Astrocyte (in vitro differentiated cells and primary cell): ENCODE measurements around the gene FLII. TPM values are rescaled to one million over a fixed set of nuclear protein-coding genes. Genes with fewer than 3 reads are reported as not detected.

Source experiments
- DNase-seq: peaks from one replicate; pipeline ENCODE4 v3.0.0-alpha.2; 2010; ENCODE audit warnings: low read depth
- FAIRE-seq: peaks from 2 replicates; lab custom pipeline; 2011; peaks lifted over from hg19 to GRCh38; lab: Jason Lieb, UNC
- H2AFZ ChIP-seq: 2 replicates; pipeline ENCODE4 v1.6.0; 2012; ENCODE audit warnings: low read depth, low read length, inconsistent platforms
- H3K27ac ChIP-seq: 2 replicates; pipeline ENCODE4 v1.5.1; 2011; ENCODE audit warnings: low read depth, low read length, inconsistent platforms
- H3K27me3 ChIP-seq: 2 replicates; pipeline ENCODE4 v1.6.0; 2011; ENCODE audit warnings: low read length, inconsistent platforms; ENCODE audit not compliant: insufficient read depth
- H3K36me3 ChIP-seq: 2 replicates; pipeline ENCODE4 v1.5.1; 2011; ENCODE audit warnings: low read length, inconsistent platforms; ENCODE audit not compliant: insufficient read depth
- H3K4me1 ChIP-seq: 2 replicates; pipeline ENCODE4 v1.5.1; 2011; ENCODE audit warnings: low read length, inconsistent platforms; ENCODE audit not compliant: insufficient read depth
- H3K4me2 ChIP-seq: 2 replicates; pipeline ENCODE4 v1.6.0; 2012; ENCODE audit warnings: low read length, inconsistent platforms
- H3K4me3 ChIP-seq: 2 replicates; pipeline ENCODE4 v1.5.1; 2011; ENCODE audit warnings: low read depth, mild to moderate bottlenecking, low read length, inconsistent platforms; ENCODE audit not compliant: insufficient read depth
- H3K79me2 ChIP-seq: 2 replicates; pipeline ENCODE4 v1.6.0; 2012; ENCODE audit warnings: mild to moderate bottlenecking, low read length, inconsistent platforms; ENCODE audit not compliant: insufficient read depth
- H3K9ac ChIP-seq: 2 replicates; pipeline ENCODE4 v1.6.0; 2012; ENCODE audit warnings: mild to moderate bottlenecking, low read length, inconsistent platforms
- H3K9me3 ChIP-seq: 2 replicates; pipeline ENCODE4 v1.5.1; 2012; ENCODE audit warnings: low read depth, mild to moderate bottlenecking, low read length, inconsistent platforms; ENCODE audit not compliant: insufficient read depth
- H4K20me1 ChIP-seq: 2 replicates; pipeline ENCODE4 v1.6.0; 2012; ENCODE audit warnings: low read length, inconsistent platforms; ENCODE audit not compliant: insufficient read depth
- H3K27ac Mint-ChIP-seq: one replicate; pipeline ENCODE4 v1.8.0; 2021; ENCODE audit warnings: mild to moderate bottlenecking, mixed read lengths; ENCODE audit not compliant: unreplicated experiment
- H3K27me3 Mint-ChIP-seq: one replicate; pipeline ENCODE4 v1.8.0; 2021; ENCODE audit warnings: low read depth, mixed read lengths; ENCODE audit not compliant: unreplicated experiment
- H3K36me3 Mint-ChIP-seq: one replicate; pipeline ENCODE4 v1.8.0; 2021; ENCODE audit warnings: low read depth, mixed read lengths; ENCODE audit not compliant: unreplicated experiment
- H3K4me1 Mint-ChIP-seq: one replicate; pipeline ENCODE4 v1.8.0; 2021; ENCODE audit warnings: low read depth, mixed read lengths; ENCODE audit not compliant: unreplicated experiment
- H3K4me3 Mint-ChIP-seq: one replicate; pipeline ENCODE4 v1.8.0; 2021; ENCODE audit warnings: mild to moderate bottlenecking, moderate library complexity, mixed read lengths; ENCODE audit not compliant: unreplicated experiment
- H3K9me3 Mint-ChIP-seq: one replicate; pipeline ENCODE4 v1.8.0; 2021; ENCODE audit warnings: mild to moderate bottlenecking, mixed read lengths; ENCODE audit not compliant: unreplicated experiment
- CTCF ChIP-seq: IDR thresholded peaks from 2 replicates; pipeline ENCODE4 v1.5.1; 2011; ENCODE audit warnings: low read depth, mild to moderate bottlenecking, inconsistent platforms, low read length, moderate library complexity; ENCODE audit not compliant: insufficient read depth
- EZH2 ChIP-seq: IDR thresholded peaks from 2 replicates; pipeline ENCODE4 v1.6.1; 2012; ENCODE audit warnings: mild to moderate bottlenecking, low read length, inconsistent platforms; ENCODE audit not compliant: insufficient read depth
- total RNA-seq: library from RNA; stranded (reverse); gene quantifications from 2 replicates; pipeline ENCODE4 v1.2.1, GENCODE V29; 2021

Gene FLII
- total RNA-seq, 1 donor from 2014 or later: 257 TPM

- Histone ChIP-seq H3K9me3 (no peaks in the 10 kb centered on the region), H2AFZ (no peak overlapping the region), H3K9ac (no peak overlapping the region), H3K79me2 (peaks cover 64% of the 10 kb centered on the region), H3K4me3 (no peak overlapping the region), H3K4me1 (peaks cover 19% of the 10 kb centered on the region), H3K36me3 (no peaks in the 10 kb centered on the region), H3K4me2 (no peak overlapping the region), H3K27ac (no peak overlapping the region), H3K27me3 (no peaks in the 10 kb centered on the region), H4K20me1 (peaks cover 74% of the 10 kb centered on the region)
- no peaks in the 10 kb centered on the region for H3K27me3 Mint-ChIP-seq
- H3K4me1 Mint-ChIP-seq: peaks cover 5% of the 10 kb centered on the region
- H3K27ac Mint-ChIP-seq: peak overlapping the region; percentile 23
- TF ChIP-seq CTCF: no peak
- TF ChIP-seq EZH2: no peak
- no peak for DNase-seq
- H3K36me3 Mint-ChIP-seq: no peaks in the 10 kb centered on the region
- H3K9me3 Mint-ChIP-seq: peaks cover 2% of the 10 kb centered on the region
- no peak for FAIRE-seq
- H3K4me3 Mint-ChIP-seq: no peak overlapping the region
Measured at GRCh38 chr17:18228176-18228682, 30.3 kb downstream of the FLII start.

GRCh38 chr17:18227635-18228034, 30.9 kb downstream of the FLII start:
- Mint-ChIP-seq H3K9me3 (peaks cover 2% of the 10 kb centered on the region), H3K4me1 (peaks cover 5% of the 10 kb centered on the region), H3K27ac (peak overlapping the region; percentile 23), H3K4me3 (no peak overlapping the region), H3K36me3 (no peaks in the 10 kb centered on the region), H3K27me3 (no peaks in the 10 kb centered on the region)
- H3K79me2 ChIP-seq: peaks cover 64% of the 10 kb centered on the region
- H3K4me1 ChIP-seq: peaks cover 19% of the 10 kb centered on the region
- H3K27ac ChIP-seq: no peak overlapping the region
- no peak for DNase-seq
- no peak overlapping the region for H2AFZ ChIP-seq
- FAIRE-seq: no peak
- H4K20me1 ChIP-seq: peaks cover 68% of the 10 kb centered on the region
- no peak overlapping the region for H3K4me3 ChIP-seq
- H3K9me3 ChIP-seq: no peaks in the 10 kb centered on the region
- H3K36me3 ChIP-seq: no peaks in the 10 kb centered on the region
- peak overlapping the region; percentile 100 for H3K4me2 ChIP-seq
- TF ChIP-seq EZH2 (no peak), CTCF (no peak)
- H3K9ac ChIP-seq: no peak overlapping the region
- no peaks in the 10 kb centered on the region for H3K27me3 ChIP-seq

- peak overlapping the region; percentile 82 for H3K27ac Mint-ChIP-seq
- H3K4me3 ChIP-seq: peak overlapping the region; percentile 95
- no peak for FAIRE-seq
- no peaks in the 10 kb centered on the region for H3K27me3 ChIP-seq
- peaks cover 21% of the 10 kb centered on the region for H3K4me1 ChIP-seq
- no peaks in the 10 kb centered on the region for H3K27me3 Mint-ChIP-seq
- H3K4me1 Mint-ChIP-seq: peaks cover 5% of the 10 kb centered on the region
- H3K79me2 ChIP-seq: peaks cover 56% of the 10 kb centered on the region
- no peak overlapping the region for H3K27ac ChIP-seq
- TF ChIP-seq CTCF (no peak), EZH2 (no peak)
- peak overlapping the region; percentile 100 for H3K4me2 ChIP-seq
- no peak for DNase-seq
- H3K4me3 Mint-ChIP-seq: peak overlapping the region; percentile 100
- peak overlapping the region; percentile 88 for H2AFZ ChIP-seq
- H4K20me1 ChIP-seq: peaks cover 56% of the 10 kb centered on the region
- peaks cover 2% of the 10 kb centered on the region for H3K9me3 Mint-ChIP-seq
- no peaks in the 10 kb centered on the region for H3K36me3 Mint-ChIP-seq
- no peaks in the 10 kb centered on the region for H3K36me3 ChIP-seq
- H3K9me3 ChIP-seq: no peaks in the 10 kb centered on the region
- H3K9ac ChIP-seq: peak overlapping the region; percentile 97
Measured at GRCh38 chr17:18226284-18226945, 32.1 kb downstream of the FLII start.
